Lung microvascular endothelial cell (primary cell): ENCODE results near the gene SFRP4. TPM values are rescaled to one million over a fixed set of nuclear protein-coding genes. Genes with fewer than 3 reads are reported as not detected.

Source experiments
- total RNA-seq: library from RNA; depleted of rRNA; stranded (reverse); fragments of >200 nt; gene quantifications from 2 replicates; pipeline ENCODE4 v1.2.1, GENCODE V29; 2014

The SFRP4 gene
- total RNA-seq, 1 donor from 2014 or later, result not detected

Other genes starting within 250 kb of the SFRP4 start
- under 0.01 TPM in 1 of 2 replicates, not detected in the other for gene GPR141, start 233.1 kb downstream of the SFRP4 start, total RNA-seq
- not detected in 2 replicates for gene NME8, start 68.2 kb downstream of the SFRP4 start, total RNA-seq
- 2.0 and 2.4 TPM in 2 replicates for gene EPDR1, start 3.8 kb upstream of the SFRP4 start, total RNA-seq